Subcutaneous adipose tissue (tissue), 4 donors: ENCODE results near the gene TMEM184A. TPM values are rescaled to one million over a fixed set of nuclear protein-coding genes. Genes with fewer than 3 reads are reported as not detected.

Source experiments
- total RNA-seq, 4 donors: library from RNA; depleted of rRNA; stranded (reverse); fragments of >200 nt; gene quantifications; one replicate each; pipeline ENCODE4 v1.1.0, GENCODE V29; 2016
- TF ChIP-seq, protein P1 (sequence below): fragments of 450-650 bp; IDR thresholded peaks from one replicate; pipeline ENCODE4 v1.5.1; 2016; ENCODE audit warnings: low read depth, mild to moderate bottlenecking, control low read depth, antibody characterized with exemption, moderate library complexity

The TMEM184A gene
- total RNA-seq, 4 donors from 2014 or later = under 0.01 to 0.17 TPM; not detected in 2

DNA sequence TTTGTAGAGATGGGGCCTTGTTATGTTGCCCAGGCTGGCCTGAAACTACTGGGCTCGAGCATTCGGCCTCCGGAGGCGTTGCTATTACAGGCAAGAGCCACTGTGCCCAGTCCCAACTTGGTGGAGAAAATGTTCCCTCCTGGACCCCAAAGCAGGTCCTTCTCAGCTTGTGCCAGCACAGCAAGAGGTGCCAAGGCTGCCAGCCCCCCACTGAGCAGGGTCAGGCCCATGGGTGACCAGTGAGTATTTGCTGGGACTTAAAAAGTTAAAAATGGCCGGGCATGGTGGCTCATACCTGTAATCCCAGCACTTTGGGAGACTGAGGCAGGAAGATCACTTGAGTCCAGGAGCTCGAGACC is 20.9 kb downstream of the TMEM184A start:
- TF ChIP-seq, protein P1, sequence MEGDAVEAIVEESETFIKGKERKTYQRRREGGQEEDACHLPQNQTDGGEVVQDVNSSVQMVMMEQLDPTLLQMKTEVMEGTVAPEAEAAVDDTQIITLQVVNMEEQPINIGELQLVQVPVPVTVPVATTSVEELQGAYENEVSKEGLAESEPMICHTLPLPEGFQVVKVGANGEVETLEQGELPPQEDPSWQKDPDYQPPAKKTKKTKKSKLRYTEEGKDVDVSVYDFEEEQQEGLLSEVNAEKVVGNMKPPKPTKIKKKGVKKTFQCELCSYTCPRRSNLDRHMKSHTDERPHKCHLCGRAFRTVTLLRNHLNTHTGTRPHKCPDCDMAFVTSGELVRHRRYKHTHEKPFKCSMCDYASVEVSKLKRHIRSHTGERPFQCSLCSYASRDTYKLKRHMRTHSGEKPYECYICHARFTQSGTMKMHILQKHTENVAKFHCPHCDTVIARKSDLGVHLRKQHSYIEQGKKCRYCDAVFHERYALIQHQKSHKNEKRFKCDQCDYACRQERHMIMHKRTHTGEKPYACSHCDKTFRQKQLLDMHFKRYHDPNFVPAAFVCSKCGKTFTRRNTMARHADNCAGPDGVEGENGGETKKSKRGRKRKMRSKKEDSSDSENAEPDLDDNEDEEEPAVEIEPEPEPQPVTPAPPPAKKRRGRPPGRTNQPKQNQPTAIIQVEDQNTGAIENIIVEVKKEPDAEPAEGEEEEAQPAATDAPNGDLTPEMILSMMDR = no peak

DNA sequence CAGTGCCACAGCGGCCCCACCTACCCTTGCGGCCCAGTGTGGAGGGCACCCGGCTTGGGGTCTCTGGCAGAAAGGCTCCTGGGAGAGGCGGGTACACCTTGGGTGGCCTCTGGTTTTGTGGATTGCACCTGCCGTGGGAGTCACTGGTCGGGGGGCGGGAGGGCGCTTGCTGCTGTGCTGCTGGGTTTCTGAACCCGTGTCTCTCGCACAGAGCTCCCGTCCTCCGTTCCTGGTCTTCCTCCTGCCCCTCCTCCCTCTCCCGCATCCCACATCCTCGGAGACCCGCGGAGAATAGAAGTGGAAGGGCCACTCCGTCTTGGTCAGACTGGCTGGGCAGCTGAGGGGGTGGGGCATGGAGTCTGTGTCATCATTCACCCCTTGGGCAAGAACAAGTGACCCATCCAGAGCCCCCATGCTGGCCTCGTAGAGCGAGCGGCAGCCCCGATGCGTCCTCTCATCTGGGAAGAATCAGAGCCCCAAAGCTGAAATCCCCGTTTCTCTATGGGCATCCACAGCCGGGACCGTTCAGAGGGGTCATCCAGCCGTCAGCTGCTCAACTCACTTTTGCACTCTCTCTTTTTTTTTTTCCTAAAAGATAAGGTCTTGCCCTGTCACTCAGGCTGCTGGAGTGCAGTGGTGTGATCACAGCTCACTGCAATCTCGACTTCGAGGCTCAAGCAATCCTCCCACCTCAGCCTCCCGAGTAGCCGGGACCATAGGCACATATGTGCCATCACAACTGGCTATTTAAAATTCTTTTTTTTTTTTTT is 21.5 kb downstream of the TMEM184A start:
- TF ChIP-seq, protein P1 = no peak

DNA sequence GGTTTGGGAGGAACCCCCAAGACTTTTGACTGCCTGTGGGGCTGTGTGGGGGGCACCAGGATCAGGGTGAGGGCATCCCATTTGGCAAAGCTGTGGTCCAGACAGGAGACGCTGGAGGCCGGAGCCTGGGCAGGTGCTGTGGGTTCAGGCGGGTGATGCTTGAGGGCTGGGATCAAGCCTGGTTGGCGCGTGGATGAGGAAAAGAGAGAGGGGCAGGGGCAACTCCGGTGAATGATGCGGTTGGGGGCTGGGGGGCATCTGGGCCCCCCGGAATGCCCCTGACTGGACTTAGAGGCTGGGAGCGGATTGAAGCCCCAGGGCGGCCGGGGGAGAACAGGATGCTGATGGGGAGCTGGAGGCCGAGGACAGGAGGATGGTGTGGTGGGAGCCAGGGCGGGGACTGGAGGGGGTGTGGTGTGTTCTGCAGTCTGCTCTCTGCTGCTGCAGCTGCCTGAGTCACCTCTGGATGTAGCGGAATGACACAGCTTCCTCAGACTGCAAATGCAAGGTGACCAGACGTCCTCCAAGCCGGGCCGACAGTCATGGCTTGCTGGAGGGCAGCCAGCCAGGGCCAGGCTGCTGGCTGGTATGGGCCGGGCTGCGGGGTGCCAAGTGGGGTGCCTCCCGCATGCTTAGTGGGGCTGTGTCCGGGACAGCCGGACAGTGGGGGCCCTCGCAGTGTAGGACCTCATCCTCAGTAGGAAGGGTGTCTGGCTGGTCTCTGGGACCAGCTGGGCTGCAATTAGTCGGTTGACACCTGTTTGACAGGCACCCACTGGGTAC is 22.3 kb downstream of the TMEM184A start:
- TF ChIP-seq, protein P1 = no peak

DNA sequence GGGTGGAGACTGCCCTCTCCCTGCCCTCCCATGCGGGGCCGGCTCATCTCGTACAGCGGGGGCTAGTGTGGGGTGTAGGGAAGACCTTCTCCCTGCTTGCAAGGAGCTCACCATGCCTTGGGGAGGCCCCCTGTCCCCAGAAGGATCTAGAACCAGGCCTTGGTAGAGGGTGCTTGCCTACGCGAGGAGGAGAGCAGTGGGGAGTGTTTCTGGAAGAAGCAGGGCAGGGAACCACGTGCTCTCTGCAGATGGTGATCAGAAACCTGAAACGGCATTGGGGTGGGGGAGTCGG is 22.8 kb downstream of the TMEM184A start:
- TF ChIP-seq, protein P1 = no peak

DNA sequence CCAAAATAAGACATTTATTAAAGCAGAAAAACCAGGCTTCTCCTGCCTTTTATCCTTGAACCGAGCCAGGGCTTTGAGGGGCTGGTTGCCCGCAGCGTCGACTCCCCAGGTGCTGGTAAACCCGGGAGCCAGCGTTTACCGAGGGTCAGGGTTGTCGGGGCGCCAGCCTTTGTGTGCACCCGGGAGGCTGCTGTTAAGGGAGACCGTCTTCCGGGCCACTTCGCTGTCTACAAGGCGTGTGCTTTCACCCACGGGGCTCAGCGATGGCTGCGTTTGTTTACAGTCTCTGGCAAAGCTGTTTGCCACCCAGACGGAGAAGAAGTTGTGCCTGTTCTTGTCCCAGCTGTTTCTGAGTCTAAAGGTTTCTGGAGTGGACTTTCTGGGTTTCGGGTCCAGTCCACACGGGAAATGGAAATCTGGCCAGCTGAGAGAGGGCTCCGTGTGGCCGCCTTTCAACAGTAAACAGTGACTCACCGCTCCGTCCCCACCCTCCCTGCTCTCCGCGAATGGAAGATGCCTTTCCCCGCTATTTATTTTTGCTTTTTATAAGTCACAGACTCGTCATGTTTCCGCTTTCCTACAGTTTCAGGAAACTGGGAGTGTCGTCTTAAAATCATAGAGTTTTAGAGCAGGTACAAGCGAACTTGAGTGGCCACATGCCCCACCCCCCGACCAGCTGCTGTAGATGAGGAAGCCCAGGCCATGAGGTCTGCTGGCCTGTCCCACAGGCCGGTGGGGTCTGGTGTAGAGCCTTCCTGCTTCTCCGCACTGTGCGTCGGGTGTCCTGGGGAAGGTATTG is 23.4 kb downstream of the TMEM184A start:
- TF ChIP-seq, protein P1 = no peak

DNA sequence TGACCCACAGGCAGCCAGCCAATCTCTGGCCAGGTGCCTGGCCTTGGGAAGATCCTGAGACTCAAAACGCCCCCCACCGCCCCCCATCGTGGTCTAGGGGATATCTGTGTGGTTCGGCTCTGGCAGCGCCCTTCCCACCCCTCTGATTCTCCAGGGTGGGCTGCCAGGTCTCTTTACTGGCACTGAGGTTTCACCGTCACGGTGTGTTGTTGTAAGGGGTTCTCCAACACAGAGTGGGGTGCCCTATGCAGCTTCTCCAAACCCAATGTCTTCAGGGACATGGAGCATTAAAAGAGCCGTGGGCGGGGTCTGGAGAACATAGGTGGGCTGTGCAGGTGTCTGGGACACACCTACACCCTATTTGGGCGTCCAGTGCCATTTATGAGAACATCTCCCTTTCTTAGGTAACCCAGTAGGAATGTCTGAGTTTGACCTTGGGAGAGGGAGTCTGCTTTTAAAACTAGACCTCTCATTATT is 24.0 kb downstream of the TMEM184A start:
- TF ChIP-seq, protein P1 = no peak
